HS-5 (cell line): ENCODE data around the gene ZNF234.
"Not testable (repeated sequence)": the region's sequence is repeated elsewhere in the genome, so short reads cannot be mapped to it uniquely, and the experiment has no call there.

Experiments used
- DNase-seq: peaks from one replicate; pipeline ENCODE4 v3.0.0-alpha.2; 2012; ENCODE audit warnings: low read depth

ZNF234 gene

DNA sequence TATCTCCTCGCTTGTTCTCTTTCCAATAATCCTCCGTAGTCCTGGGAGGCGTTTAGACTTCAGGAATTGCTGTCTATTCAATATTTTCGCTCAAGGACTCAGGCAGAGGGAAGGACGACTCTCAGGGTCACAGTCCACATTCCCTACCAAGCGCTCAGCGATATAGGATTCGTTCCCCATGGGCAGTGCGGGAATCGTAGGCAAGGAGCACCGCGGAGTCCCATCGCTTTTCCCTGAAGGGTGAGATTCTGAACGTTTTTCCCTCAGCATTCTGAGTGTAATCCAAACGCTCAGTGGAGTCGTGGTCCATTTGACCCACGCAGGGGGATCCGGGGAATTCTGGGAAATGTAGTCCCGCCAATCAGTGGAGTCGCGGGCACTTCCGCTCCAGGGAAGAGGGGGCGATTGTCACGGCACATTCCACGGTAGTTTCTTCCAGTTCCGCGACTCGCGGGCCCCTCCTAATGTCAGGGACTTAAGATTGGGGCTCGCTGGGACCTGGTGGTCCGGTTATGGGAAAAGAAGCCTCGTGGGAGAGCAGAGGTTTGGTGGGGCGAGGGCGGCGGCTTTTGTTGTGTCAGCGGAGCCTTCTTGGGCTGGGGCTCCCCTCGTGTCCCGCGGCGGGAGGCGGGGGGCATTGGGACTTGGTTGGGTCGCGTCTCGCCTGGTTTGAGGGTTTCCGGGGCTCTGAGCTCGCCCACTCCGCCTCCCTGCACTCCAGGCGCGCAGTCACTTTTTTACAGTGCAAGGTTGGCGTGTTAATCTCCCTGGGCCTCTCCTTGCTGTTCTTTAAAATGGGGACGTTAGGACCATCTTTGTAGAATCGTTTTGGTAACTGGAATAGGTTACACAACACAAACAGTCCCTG lies at the start of gene ZNF234:
Gene ZNF234 (plus strand): TSS at position 364 of the 868 bp plus-strand sequence. CDS start 3,079 bp downstream, outside the sequence.
- DNase-seq = peak; percentile 55

- DNase-seq = no peak
Observed at GRCh38 chr19:44092108-44092507, 49.2 kb upstream of the ZNF234 start.

DNA sequence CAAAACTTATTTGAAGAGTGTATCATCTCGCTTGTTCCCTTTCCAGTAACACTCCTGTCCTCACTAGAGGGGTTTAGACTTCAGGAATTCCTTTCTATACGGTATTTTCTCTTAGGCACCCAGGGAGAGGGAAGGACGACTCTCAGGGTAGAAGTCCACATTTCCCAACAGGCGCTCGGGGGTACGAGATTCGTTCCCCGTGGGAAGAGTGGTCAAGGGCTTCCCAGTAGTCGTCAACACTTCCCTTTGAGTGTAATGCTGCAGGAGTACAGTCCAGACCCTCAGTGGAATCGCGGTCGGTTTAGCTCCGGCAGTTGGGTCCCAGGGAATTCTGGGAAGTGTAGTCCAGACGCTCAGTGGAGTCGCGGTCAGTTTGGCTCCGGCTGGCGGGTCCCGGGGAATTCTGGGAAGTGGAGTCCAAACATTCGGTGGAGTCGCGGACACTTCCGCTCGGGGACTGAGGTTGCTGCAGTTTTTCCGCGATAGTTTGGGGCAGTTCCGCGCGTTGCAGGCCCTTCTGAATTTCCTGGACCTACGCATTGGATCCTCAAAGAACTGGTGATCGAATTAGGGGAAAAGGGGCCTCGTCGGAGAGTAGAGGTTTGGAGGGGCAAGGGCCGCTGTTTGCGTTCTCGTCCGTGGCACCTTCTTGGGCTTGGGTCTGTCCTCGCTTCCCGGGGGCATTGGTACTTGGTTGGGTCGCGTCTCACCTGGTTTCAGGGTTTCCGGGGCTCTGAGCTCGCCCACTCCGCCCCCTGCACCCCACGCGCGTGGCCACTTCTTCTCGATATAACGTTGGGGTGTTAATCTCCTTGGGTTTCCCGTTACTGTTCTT lies 47.2 kb upstream of the ZNF234 start, which contains the start of gene ZNF224:
Gene ZNF224 (plus strand): TSS at position 431 of the 835 bp plus-strand sequence. CDS start 3,513 bp downstream, outside the sequence.
- DNase-seq = peak; percentile 67

GRCh38 chr19:44107751-44108150 lies 33.6 kb upstream of the ZNF234 start:
- no peak for DNase-seq

GRCh38 chr19:44109458-44109857 lies 31.9 kb upstream of the ZNF234 start:
- DNase-seq = no peak

- no peak for DNase-seq
Observed at GRCh38 chr19:44111910-44112463, 29.4 kb upstream of the ZNF234 start.

DNA sequence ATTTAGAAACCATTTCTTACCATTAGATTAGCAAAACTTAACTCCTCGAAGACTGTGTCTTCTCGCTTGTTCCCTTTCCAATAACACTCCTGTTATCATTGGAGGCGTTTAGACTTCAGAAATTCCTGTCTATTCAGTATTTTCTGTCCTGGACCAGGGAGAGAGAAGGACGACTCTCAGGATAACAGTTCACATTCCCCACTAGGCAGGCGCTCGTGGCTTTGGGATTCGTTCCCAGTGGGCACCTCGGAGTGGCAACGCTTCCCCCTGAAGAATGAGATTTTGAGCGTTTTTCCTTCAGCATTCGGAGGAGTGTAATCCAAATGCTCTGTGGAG lies 28.6 kb upstream of the ZNF234 start:
- DNase-seq = no peak

DNA sequence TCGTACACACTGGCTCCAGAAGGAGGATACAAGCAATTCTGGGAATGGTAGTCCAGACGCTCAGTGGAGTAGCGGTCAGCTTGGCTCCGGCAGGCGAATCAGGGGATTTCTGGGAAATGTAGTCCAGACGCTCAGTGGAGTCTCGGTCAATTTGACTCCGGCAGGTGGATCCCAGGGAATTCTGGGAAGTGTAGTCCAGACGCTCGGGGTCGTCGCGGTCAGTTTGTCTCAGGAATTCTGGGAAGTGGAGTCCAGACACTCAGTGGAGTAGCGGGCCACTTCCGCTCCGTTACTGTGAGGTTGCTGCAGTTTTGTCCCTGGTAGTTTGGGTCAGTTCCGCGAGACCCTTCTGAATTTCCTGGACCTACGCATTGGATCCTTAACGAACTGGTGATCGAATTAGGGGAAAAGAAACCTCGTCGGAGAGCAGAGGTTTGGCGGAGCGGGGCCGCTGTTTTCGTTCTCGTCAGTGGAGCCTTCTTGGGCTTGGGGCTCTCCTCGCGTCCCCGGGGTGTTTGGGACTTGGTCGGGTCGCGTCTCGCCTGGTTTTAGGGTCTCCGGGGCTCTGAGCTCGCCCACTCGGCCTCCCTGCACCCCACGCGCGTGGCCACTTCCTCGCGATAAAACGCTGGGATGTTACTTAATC lies 28.1 kb upstream of the ZNF234 start, which contains the start of gene ZNF225:
Gene ZNF225 (plus strand): TSS at position 262 of the 646 bp plus-strand sequence. CDS start 2,429 bp downstream, outside the sequence.
- peak; percentile 95 for DNase-seq

- DNase-seq = no peak
Observed at GRCh38 chr19:44113784-44114390, 27.5 kb upstream of the ZNF234 start.

GRCh38 chr19:44121162-44121561 lies 20.2 kb upstream of the ZNF234 start:
- DNase-seq = not testable (repeated sequence)

DNA sequence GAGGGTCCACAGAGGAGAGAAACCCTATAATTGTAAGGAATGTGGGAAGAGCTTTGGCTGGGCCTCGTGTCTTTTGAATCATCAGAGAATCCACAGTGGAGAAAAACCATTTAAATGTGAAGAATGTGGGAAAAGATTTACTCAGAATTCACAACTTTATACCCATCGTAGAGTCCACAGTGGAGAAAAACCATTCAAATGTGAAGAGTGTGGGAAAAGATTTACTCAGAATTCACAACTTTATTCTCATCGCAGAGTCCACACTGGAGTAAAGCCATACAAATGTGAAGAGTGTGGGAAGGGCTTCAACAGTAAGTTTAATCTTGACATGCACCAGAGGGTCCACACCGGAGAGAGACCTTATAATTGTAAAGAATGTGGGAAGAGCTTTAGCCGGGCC lies 9.4 kb upstream of the ZNF234 start:
- no peak for DNase-seq

DNA sequence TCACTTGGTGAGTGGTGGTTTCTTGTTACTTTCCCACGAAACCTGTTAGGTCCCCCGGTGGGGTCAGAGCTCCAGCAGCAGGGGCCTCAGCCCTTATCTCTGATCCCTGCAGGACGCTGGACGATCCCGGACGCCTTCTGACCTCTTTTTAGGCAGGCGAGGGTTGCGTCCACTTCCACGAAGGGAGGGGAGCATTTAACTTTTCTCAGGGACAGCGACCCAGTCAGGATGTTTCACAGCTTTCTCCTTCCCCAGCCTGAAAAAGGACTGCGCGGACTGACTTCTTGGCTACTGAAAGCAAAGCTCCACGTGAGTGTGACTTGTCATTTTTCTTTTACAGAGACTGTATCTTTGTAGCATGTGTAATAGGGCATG lies 692 bp downstream of the ZNF234 start:
- no peak for DNase-seq

- DNase-seq = no peak
Observed at GRCh38 chr19:44149776-44150175, 8.4 kb downstream of the ZNF234 start.

- no peak for DNase-seq
Observed at GRCh38 chr19:44151491-44151890, 10.1 kb downstream of the ZNF234 start.

DNA sequence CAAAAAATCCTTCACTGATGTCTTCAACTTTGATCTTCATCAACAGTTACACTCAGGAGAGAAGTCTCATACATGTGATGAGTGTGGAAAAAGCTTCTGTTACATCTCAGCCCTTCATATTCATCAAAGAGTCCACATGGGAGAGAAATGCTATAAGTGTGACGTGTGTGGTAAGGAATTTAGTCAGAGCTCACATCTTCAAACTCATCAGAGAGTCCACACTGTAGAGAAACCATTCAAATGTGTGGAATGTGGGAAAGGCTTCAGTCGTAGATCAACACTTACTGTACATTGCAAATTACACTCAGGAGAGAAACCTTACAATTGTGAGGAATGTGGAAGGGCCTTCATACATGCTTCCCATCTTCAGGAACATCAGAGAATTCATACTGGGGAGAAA lies 15.1 kb downstream of the ZNF234 start:
- no peak for DNase-seq

- DNase-seq = no peak
Observed at GRCh38 chr19:44163789-44164188, 22.4 kb downstream of the ZNF234 start.

DNA sequence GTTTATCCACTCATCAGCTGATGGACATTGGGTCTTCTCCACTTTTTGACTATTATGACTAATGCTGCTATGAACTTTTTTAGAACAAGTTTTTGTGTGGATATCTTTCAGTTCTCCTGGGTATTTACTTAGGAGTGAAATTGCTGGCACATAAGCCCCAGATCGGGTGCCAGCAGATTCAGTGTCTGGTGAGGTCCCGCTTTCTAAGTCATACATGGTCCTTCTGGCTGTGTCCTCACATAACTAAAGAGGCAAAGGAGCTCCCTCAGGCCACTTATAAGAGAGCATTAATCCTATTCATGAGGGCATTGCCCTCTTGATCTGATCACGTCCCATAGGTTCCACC lies 22.9 kb downstream of the ZNF234 start:
- no peak for DNase-seq

DNA sequence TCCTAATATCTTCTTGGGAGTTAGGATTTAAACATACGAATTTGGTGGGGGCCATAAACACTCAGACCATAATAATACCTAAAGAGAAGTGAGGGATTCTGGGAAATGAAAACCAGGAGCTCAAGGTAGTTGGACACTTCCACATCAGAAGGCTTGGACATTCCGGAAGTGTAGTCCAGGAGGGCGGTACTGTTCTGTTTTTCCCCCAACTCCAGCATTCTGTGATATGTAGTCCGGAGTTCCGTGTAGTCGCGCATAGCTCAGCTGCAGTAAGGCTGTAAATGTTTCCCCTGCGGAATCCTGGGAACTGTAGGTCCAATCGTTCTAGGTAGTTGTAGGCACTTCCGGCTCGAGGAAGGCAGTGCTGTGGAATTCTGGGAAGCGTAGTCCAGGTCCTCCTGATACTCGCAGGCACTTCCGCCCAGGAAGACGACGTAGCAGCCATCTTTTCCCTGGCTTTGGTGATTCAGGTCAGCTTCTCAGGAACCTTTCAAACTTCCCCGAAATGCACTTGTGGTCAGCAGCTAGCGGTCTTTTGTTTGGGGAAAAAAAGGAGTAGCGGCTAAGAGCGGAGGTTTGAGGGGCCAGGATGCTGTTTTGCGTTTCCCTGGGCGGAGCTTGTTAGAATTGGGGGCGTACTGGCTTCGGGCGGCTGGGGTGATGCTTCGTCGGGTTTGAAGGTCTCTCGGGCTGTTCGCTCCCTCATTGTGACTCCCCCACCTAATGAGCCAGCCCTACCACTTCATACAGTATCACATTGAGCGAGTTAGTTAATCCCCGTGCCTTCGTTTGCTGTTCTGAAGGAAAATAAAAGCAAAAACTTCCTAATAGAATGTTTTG lies 23.5 kb downstream of the ZNF234 start, which contains the start of gene ZNF226:
Gene ZNF226 (plus strand): TSS at position 428 of the 840 bp plus-strand sequence. CDS start 4,981 bp downstream, outside the sequence.
- peak; percentile 91 for DNase-seq

DNA sequence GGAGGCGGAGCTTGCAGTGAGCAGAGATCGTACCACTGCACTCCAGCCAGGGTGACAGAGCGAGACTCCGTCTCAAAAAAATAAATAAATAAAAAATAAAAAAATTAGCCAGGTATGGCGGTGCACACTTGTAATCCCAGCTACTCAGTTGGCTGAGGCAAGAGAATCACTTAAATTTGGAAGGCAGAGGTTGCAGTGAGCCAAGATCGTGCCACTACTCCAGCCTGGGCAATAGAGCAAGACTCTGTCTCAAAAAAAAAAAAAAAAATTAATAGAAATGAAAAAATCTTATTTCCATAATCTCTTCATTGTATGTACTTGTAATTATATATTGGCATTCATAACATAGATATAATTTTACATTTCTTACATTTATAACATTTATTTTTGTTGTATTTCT lies 29.3 kb downstream of the ZNF234 start:
- not testable (repeated sequence) for DNase-seq

- no peak for DNase-seq
Observed at GRCh38 chr19:44176590-44176989, 35.2 kb downstream of the ZNF234 start.

- DNase-seq = no peak
Observed at GRCh38 chr19:44180968-44181367, 39.6 kb downstream of the ZNF234 start.
